CD8-positive, alpha-beta memory T cell (primary cell): Measurements from ENCODE around the gene TSPAN6. TPM values are rescaled to one million over a fixed set of nuclear protein-coding genes. Genes with fewer than 3 reads are reported as not detected.

Source experiments
- CTCF ChIA-PET: fragments of 350-600 bp; sonication (Branson Sonifier 250); formaldehyde crosslinking; loops from one replicate; lab custom pipeline; 2021; ENCODE audit warnings: antibody characterized with exemption; lab: Charles Lee
- POLR2A ChIA-PET: fragments of 350-600 bp; sonication (Branson Sonifier 250); formaldehyde crosslinking; loops from one replicate; lab custom pipeline; 2021; ENCODE audit warnings: antibody characterized with exemption; lab: Charles Lee
- DNase-seq, 5 donors: peaks; one replicate each; pipeline versions ENCODE4 v3.0.0 to v3.0.0-alpha.2; 2020 to 2022; ENCODE audit warnings: mixed read lengths in 1 of 5
- H3K27ac ChIP-seq: one replicate; pipeline ENCODE4 v1.7.0; 2013; ENCODE audit warnings: low read depth, mild to moderate bottlenecking, low read length, moderate library complexity
- H3K27me3 ChIP-seq: 2 replicates; pipeline ENCODE4 v1.7.0; 2013; ENCODE audit warnings: low read length, mild to moderate bottlenecking; ENCODE audit not compliant: insufficient read depth, poor library complexity, severe bottlenecking
- H3K36me3 ChIP-seq: 2 replicates; pipeline ENCODE4 v1.7.0; 2013; ENCODE audit warnings: mild to moderate bottlenecking, low read length, moderate library complexity; ENCODE audit not compliant: insufficient read depth
- H3K4me1 ChIP-seq: 2 replicates; pipeline ENCODE4 v1.7.0; 2013; ENCODE audit warnings: mild to moderate bottlenecking, low read length, moderate library complexity; ENCODE audit not compliant: insufficient read depth
- H3K4me3 ChIP-seq: 2 replicates; pipeline ENCODE4 v1.7.0; 2013; ENCODE audit warnings: mild to moderate bottlenecking, low read length
- H3K9me3 ChIP-seq: 2 replicates; pipeline ENCODE4 v1.7.0; 2013; ENCODE audit warnings: mild to moderate bottlenecking, low read length
- H3K27ac Mint-ChIP-seq, 8 donors: one replicate each; pipeline ENCODE4 v1.8.0; 2020 to 2021; ENCODE audit warnings: mixed read lengths in 8 of 8, mild to moderate bottlenecking in 6 of 8, inconsistent platforms in 3 of 8, moderate library complexity in 3 of 8
- H3K27me3 Mint-ChIP-seq, 2 donors: one replicate each; pipeline ENCODE4 v1.8.0; 2020 to 2021; ENCODE audit warnings: mixed read lengths in 2 of 2, mild to moderate bottlenecking in 1 of 2, moderate library complexity in 1 of 2
- H3K36me3 Mint-ChIP-seq, 3 donors: one replicate each; pipeline ENCODE4 v1.8.0; 2020 to 2021; ENCODE audit warnings: mixed read lengths in 3 of 3, inconsistent platforms in 1 of 3, mild to moderate bottlenecking in 1 of 3
- H3K4me1 Mint-ChIP-seq, 3 donors: one replicate each; pipeline ENCODE4 v1.8.0; 2020 to 2021; ENCODE audit warnings: mixed read lengths in 3 of 3, inconsistent platforms in 1 of 3, mild to moderate bottlenecking in 1 of 3
- H3K4me3 Mint-ChIP-seq, 7 donors: one replicate each; pipeline ENCODE4 v1.8.0; 2020 to 2021; ENCODE audit warnings: mixed read lengths in 7 of 7, mild to moderate bottlenecking in 6 of 7, moderate library complexity in 4 of 7, inconsistent platforms in 2 of 7
- H3K9me3 Mint-ChIP-seq, 5 donors: one replicate each; pipeline ENCODE4 v1.8.0; 2020 to 2022; ENCODE audit warnings: mixed read lengths in 5 of 5, mild to moderate bottlenecking in 3 of 5, moderate library complexity in 2 of 5, inconsistent platforms in 1 of 5
- polyA plus RNA-seq: library from polyadenylated mRNA; unstranded; fragments of 300-500 nt; fragmentation: Illumina TruSeq; gene quantifications from one replicate; pipeline ENCODE4 v1.2.3, GENCODE V29; 2021
- total RNA-seq, 2 experiments: library from RNA; stranded (reverse); gene quantifications; one replicate each; pipeline ENCODE4 v1.2.3, GENCODE V29; 2021

The TSPAN6 gene
- total and polyA plus RNA-seq, 3 experiments from 2014 or later = 0.07 to 1.9 (median 0.33) TPM

DNA sequence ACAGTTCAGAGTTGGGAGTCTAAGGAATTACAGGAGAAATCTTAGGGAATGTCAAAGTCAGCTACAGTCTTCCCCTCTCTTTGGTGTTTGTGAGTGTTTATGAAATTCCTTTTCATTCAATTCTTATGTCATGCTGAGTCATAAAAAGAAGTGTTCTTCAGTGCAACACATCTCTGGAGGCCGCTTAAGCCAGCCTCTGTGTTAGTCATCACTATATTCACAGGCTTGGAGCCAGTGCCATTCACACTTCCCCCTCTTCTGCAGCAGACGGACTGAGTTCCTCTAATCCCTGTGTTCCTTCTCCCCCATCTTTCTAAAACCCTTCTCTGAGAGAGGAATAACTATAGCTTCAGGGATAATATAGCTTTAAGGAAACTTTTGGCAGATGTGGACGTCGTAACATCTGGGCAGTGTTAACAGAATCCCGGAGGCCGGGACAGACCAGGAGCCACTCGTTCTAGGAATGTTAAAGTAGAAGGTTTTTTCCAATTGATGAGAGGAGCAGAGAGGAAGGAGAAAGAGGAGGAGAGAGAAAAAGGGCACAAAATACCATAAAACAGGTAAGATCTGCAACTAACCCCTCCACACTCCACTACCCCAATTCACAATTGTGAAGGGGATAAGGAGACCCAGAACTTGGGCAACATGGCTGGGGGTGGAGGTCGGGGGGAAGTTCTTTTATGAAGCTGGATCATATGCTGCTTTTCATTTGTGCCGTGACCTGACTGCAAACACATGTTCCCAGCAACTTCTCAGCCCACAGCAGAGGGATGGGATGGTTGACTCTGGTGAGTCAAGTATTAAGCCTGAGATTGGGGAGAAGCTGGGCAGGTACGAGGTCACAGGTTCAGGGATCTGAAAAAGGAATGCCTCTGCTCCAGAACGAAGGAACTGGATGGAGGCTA, 7.6 kb upstream of the TSPAN6 start, which contains the start of gene SRPX2:
Gene SRPX2, plus strand, starts transcription at position 244 of the 905 bp plus-strand sequence. CDS start 2,124 bp downstream, outside the sequence.
- Histone ChIP-seq H3K4me1 (no peaks in the 10 kb centered on the region), H3K36me3 (no peaks in the 10 kb centered on the region), H3K27me3 (no peaks in the 10 kb centered on the region), H3K4me3 (no peak within 1 kb of the TSS), H3K27ac (no peak within 1 kb of the TSS), H3K9me3 (no peaks in the 10 kb centered on the region)
- Mint-ChIP-seq H3K27me3 (peaks cover 19 to 32% of the 10 kb centered on the region in 2 donors), H3K4me1 (no peaks in the 10 kb centered on the region), H3K27ac (peak within 1 kb of the TSS in 2 of 8 donors; percentile 27 to 43), H3K9me3 (no peaks in the 10 kb centered on the region), H3K4me3 (no peak within 1 kb of the TSS), H3K36me3 (peaks cover 0 to 2% (median 0%) of the 10 kb centered on the region in 3 donors)
- ChIA-PET POLR2A (no interaction called here), CTCF (no interaction called here)
- DNase-seq = no peak

DNA sequence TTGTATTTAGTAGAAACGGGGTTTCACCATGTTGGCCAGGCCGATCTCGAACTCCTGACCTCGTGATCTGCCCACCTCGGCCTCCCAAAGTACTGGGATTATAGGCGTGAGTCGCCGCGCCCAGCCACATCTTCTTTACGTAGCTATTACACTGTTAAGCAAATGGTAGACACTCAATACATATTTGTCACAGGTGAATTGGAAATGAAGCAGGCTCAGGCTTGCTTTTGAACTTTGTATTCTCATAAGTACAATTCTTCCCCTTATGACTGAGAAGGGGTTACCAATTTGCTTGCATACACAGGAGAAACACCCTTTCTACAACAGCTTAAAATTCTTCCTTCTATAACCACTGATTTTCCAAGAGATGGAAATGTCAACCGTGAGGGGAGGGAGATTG, 6.6 kb upstream of the TSPAN6 start:
- H3K36me3 Mint-ChIP-seq = peaks cover 0 to 2% (median 0%) of the 10 kb centered on the region in 3 donors
- H3K4me3 Mint-ChIP-seq = no peak overlapping the region
- H3K27ac Mint-ChIP-seq = no peak overlapping the region
- H3K27me3 Mint-ChIP-seq = peaks cover 20 to 37% of the 10 kb centered on the region in 2 donors
- POLR2A ChIA-PET = no interaction called here
- H3K9me3 Mint-ChIP-seq = peaks cover 0 to 3% (median 0%) of the 10 kb centered on the region in 5 donors
- H3K27me3 ChIP-seq = no peaks in the 10 kb centered on the region
- H3K9me3 ChIP-seq = no peaks in the 10 kb centered on the region
- CTCF ChIA-PET = no interaction called here
- no peak overlapping the region for H3K27ac ChIP-seq
- no peaks in the 10 kb centered on the region for H3K4me1 ChIP-seq
- no peaks in the 10 kb centered on the region for H3K36me3 ChIP-seq
- no peak for DNase-seq
- H3K4me3 ChIP-seq = no peak overlapping the region
- H3K4me1 Mint-ChIP-seq = no peaks in the 10 kb centered on the region

DNA sequence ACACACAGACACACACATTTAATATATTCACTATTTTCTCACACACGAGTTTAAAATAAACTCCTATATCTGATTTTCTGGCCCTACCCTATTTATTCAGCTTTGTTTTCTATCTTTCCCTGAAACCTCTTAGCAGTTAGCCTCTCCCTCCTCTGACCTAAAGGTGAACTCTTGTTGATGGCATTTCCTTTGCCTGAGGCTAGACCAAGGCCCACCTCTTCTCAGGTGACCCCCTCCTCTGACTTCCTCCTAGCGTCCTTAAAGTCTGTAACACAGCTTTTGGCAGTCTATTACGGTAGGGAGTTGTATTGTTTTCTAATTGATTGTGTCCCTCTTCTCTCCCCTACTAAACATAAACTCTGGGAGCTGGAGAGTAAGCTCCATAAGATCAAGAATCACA, 5.7 kb upstream of the TSPAN6 start:
- CTCF ChIA-PET = no interaction called here
- H3K36me3 ChIP-seq = no peaks in the 10 kb centered on the region
- peaks cover 0 to 2% (median 0%) of the 10 kb centered on the region in 3 donors for H3K36me3 Mint-ChIP-seq
- no peaks in the 10 kb centered on the region for H3K27me3 ChIP-seq
- H3K4me3 Mint-ChIP-seq = no peak overlapping the region
- no peaks in the 10 kb centered on the region for H3K4me1 Mint-ChIP-seq
- peaks cover 0 to 3% (median 0%) of the 10 kb centered on the region in 5 donors for H3K9me3 Mint-ChIP-seq
- no peak overlapping the region for H3K4me3 ChIP-seq
- H3K27ac Mint-ChIP-seq = no peak overlapping the region
- H3K27me3 Mint-ChIP-seq = peaks cover 18 to 42% of the 10 kb centered on the region in 2 donors
- H3K9me3 ChIP-seq = no peaks in the 10 kb centered on the region
- POLR2A ChIA-PET = no interaction called here
- no peak for DNase-seq
- no peak overlapping the region for H3K27ac ChIP-seq
- no peaks in the 10 kb centered on the region for H3K4me1 ChIP-seq

DNA sequence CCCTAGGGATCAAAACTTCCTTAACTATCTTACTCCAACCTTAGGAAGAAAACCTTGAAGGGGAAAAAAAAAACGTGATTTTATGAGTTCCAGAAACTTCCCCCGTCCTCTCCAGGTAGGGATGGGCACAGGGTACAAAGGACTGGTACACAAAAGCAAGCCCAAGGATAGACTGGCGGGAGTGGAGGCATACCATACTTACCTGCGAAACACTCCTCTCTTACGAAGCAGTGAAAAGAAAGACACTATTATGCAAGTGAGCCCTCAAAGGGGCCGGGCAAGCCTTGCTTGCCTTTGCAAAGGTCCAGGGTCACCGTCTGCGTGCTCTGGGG, 651 bp downstream of the TSPAN6 start:
- Mint-ChIP-seq H3K9me3 (peaks cover 0 to 8% (median 3%) of the 10 kb centered on the region in 5 donors), H3K4me1 (peaks cover 6 to 14% (median 10%) of the 10 kb centered on the region in 3 donors), H3K27me3 (peaks cover 17 to 26% of the 10 kb centered on the region in 2 donors), H3K27ac (no peak overlapping the region), H3K36me3 (peaks cover 0 to 2% (median 0%) of the 10 kb centered on the region in 3 donors), H3K4me3 (peak overlapping the region in 6 of 7 donors; percentile 63 to 91 (median 88))
- Histone ChIP-seq H3K27me3 (no peaks in the 10 kb centered on the region), H3K9me3 (no peaks in the 10 kb centered on the region), H3K27ac (no peak overlapping the region), H3K36me3 (no peaks in the 10 kb centered on the region), H3K4me1 (no peaks in the 10 kb centered on the region), H3K4me3 (peak overlapping the region; percentile 45)
- ChIA-PET POLR2A (no interaction called here), CTCF (interaction anchor here (0.8 kb wide), 1 partner anchor 9 kb away, joined by 4 read pairs; no protein-coding TSS in a partner anchor)
- DNase-seq = no peak

DNA sequence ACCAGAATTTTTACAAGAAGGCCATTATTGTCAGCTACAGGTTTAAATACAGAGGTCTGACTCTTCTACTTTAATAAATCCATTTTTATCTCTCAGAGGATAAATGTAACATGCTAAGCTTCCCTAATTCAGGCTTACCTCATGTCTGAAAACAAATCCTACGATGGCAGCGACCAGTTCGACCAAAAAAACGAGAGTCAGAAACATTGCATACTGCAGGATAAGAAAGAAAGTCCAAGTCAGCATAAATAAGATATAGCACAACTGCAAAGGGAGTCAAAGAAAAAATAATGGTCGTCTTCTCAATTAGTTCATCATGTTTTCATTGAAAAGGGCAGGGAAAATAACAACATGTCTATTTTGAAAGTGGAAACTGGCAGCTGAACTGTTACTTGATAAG, 1.6 kb downstream of the TSPAN6 start:
- Mint-ChIP-seq H3K36me3 (peaks cover 0 to 2% (median 0%) of the 10 kb centered on the region in 3 donors), H3K4me3 (peak overlapping the region in 1 of 7 donors; percentile 57), H3K4me1 (peaks cover 6 to 14% (median 10%) of the 10 kb centered on the region in 3 donors), H3K27ac (no peak overlapping the region), H3K9me3 (peaks cover 0 to 8% (median 3%) of the 10 kb centered on the region in 5 donors), H3K27me3 (peaks cover 17 to 26% of the 10 kb centered on the region in 2 donors)
- CTCF ChIA-PET = no interaction called here
- Histone ChIP-seq H3K36me3 (no peaks in the 10 kb centered on the region), H3K27ac (no peak overlapping the region), H3K4me3 (no peak overlapping the region), H3K27me3 (no peaks in the 10 kb centered on the region), H3K4me1 (no peaks in the 10 kb centered on the region), H3K9me3 (no peaks in the 10 kb centered on the region)
- POLR2A ChIA-PET = interaction anchor here (0.7 kb wide), 1 partner anchor 187 kb away, joined by 3 read pairs; no protein-coding TSS in a partner anchor
- DNase-seq = no peak

DNA sequence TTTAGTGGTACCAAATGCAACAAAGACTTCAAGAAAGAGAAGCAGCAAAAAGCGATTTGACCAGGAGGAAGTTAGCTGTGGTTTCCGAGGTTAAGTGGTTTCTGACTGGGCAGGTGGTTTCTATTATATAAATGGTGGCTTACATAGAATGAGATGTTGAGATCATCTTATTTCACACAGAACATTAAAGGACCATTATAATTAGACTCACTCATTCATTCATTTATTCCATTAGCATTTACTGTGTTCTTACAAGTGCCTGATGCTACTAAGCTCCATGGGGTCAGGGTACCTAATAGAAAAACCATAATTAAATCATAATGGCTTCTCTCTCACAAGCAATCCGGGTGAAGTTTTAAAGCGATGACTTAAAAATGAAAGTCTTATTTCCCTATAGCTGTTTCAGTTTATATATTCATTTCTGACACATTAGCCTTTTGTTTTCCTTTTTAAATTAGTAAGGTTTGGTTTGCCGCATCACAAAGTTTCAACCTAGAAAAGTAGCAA, 10.6 kb downstream of the TSPAN6 start:
- Mint-ChIP-seq H3K36me3 (no peaks in the 10 kb centered on the region), H3K27me3 (no peaks in the 10 kb centered on the region), H3K4me3 (no peak overlapping the region), H3K27ac (peak overlapping the region in 1 of 8 donors; percentile 7), H3K4me1 (peaks cover 8 to 12% (median 9%) of the 10 kb centered on the region in 3 donors), H3K9me3 (no peaks in the 10 kb centered on the region)
- no peaks in the 10 kb centered on the region for H3K9me3 ChIP-seq
- no peak overlapping the region for H3K4me3 ChIP-seq
- no peaks in the 10 kb centered on the region for H3K27me3 ChIP-seq
- no peaks in the 10 kb centered on the region for H3K36me3 ChIP-seq
- no peak overlapping the region for H3K27ac ChIP-seq
- H3K4me1 ChIP-seq = no peaks in the 10 kb centered on the region
- no peak for DNase-seq
- ChIA-PET CTCF (no interaction called here), POLR2A (no interaction called here)

DNA sequence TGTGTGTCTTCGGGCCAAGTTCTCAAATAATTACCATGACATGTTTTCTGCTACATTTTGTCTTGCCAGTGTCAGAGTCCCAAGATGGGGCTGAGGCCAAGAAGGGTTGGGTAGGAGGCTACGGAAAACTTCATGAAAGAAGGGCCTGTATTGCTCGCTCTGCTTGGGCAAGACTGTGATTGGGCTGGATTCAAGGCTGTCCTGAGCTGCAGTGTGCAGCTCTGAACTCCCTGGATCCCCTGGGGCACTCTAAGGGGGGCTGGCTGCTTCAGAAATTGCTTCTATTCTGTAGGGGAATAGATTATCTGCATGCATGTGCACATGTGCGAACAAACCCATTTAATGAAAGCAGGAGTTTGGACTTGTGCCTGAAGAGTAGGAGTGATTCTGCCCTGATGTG, 13.6 kb downstream of the TSPAN6 start:
- no peak for DNase-seq
- ChIA-PET CTCF (no interaction called here), POLR2A (no interaction called here)
- Mint-ChIP-seq H3K27me3 (no peaks in the 10 kb centered on the region), H3K36me3 (no peaks in the 10 kb centered on the region), H3K27ac (no peak overlapping the region), H3K9me3 (no peaks in the 10 kb centered on the region), H3K4me1 (peaks cover 8 to 12% (median 9%) of the 10 kb centered on the region in 3 donors), H3K4me3 (no peak overlapping the region)
- Histone ChIP-seq H3K36me3 (no peaks in the 10 kb centered on the region), H3K27ac (no peak overlapping the region), H3K9me3 (no peaks in the 10 kb centered on the region), H3K4me3 (no peak overlapping the region), H3K4me1 (no peaks in the 10 kb centered on the region), H3K27me3 (no peaks in the 10 kb centered on the region)

DNA sequence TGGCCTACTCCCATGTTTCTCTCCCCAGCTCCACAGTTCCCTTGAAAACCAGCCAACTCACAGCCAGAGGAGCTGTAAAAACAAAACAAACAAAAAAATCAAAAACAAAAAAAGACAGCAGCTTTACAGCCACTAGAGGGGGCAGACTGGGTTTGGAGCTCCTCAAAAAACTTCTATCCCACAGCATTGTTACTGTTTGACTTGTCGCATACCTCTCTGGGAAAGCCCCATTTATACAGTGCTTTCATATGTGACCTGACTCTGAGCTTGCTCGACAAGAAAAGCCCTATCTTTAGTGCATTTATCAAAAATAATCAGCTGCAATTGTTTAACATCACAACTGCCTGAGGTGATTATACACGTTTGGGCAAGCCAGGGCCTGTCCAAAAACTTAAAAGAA, 21.6 kb downstream of the TSPAN6 start:
- CTCF ChIA-PET = no interaction called here

More for the DNA sequence above, 21.6 kb downstream of the TSPAN6 start:
- DNase-seq = no peak
- peaks cover 0 to 3% (median 0%) of the 10 kb centered on the region in 3 donors for H3K36me3 Mint-ChIP-seq
- no peak overlapping the region for H3K27ac Mint-ChIP-seq
- H3K4me1 ChIP-seq = no peaks in the 10 kb centered on the region
- H3K27me3 Mint-ChIP-seq = peaks cover 12 to 20% of the 10 kb centered on the region in 2 donors
- no peak overlapping the region for H3K4me3 ChIP-seq
- H3K4me3 Mint-ChIP-seq = no peak overlapping the region
- POLR2A ChIA-PET = no interaction called here
- H3K36me3 ChIP-seq = no peaks in the 10 kb centered on the region
- no peaks in the 10 kb centered on the region for H3K27me3 ChIP-seq
- no peaks in the 10 kb centered on the region for H3K4me1 Mint-ChIP-seq
- no peaks in the 10 kb centered on the region for H3K9me3 ChIP-seq
- H3K9me3 Mint-ChIP-seq = no peaks in the 10 kb centered on the region
- H3K27ac ChIP-seq = no peak overlapping the region
